Fibroblast of mammary gland (primary cell): ENCODE results near the gene UNC5B.

Experiments used
- DNase-seq: peaks from one replicate; pipeline ENCODE4 v3.0.0-alpha.2; 2010; ENCODE audit warnings: low read depth
- H3K4me3 ChIP-seq: 2 replicates; pipeline ENCODE4 v1.5.1; 2011; ENCODE audit warnings: low read depth, mild to moderate bottlenecking, low read length, moderate library complexity; ENCODE audit not compliant: control insufficient read depth
- TF ChIP-seq, protein P1 (sequence below): conservative IDR thresholded peaks from 2 replicates; pipeline ENCODE4 v1.5.1; 2011; ENCODE audit warnings: low read depth, low read length, inconsistent platforms; ENCODE audit not compliant: control insufficient read depth, insufficient read depth

UNC5B gene

DNA sequence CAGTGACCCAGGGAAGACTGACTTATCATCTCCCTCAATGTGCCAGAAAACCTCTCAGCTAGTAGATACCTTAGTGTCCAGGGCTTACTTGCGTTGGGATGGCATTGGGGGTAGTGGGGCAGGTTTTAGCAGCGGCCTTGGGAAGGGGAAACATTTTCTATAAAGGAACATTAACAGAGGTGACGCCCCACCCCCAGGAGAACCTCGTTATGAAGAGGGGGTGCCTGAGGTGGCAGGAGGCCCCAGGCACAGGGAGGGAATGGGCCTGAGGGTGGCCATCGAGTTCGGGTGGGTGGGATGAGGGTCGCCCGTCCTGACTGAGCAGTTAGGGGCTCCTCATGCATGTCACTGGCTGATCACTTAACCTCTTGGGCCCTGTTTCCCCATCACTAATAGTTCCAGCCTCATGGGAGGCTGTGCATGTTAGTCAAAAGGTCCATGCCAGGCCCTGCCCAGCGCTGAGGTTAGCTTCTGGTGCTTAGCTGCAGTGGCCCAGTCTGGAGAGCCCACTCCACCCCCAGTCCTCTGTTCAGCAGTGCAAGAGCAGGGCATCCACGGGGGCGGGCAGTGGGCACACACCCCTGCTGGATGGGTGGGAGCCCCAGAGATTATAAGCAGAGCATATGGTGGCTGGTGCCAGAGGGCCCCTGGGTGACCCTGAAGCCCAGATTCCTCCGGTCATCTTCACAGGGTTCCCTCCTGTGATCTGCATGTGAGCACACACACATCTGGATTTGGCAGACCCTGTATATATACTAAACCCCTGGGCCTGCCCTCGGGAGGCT lies 27.0 kb downstream of the UNC5B start:
- no peak for DNase-seq
- no peak overlapping the region for H3K4me3 ChIP-seq
- TF ChIP-seq, protein P1, sequence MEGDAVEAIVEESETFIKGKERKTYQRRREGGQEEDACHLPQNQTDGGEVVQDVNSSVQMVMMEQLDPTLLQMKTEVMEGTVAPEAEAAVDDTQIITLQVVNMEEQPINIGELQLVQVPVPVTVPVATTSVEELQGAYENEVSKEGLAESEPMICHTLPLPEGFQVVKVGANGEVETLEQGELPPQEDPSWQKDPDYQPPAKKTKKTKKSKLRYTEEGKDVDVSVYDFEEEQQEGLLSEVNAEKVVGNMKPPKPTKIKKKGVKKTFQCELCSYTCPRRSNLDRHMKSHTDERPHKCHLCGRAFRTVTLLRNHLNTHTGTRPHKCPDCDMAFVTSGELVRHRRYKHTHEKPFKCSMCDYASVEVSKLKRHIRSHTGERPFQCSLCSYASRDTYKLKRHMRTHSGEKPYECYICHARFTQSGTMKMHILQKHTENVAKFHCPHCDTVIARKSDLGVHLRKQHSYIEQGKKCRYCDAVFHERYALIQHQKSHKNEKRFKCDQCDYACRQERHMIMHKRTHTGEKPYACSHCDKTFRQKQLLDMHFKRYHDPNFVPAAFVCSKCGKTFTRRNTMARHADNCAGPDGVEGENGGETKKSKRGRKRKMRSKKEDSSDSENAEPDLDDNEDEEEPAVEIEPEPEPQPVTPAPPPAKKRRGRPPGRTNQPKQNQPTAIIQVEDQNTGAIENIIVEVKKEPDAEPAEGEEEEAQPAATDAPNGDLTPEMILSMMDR, result no peak

DNA sequence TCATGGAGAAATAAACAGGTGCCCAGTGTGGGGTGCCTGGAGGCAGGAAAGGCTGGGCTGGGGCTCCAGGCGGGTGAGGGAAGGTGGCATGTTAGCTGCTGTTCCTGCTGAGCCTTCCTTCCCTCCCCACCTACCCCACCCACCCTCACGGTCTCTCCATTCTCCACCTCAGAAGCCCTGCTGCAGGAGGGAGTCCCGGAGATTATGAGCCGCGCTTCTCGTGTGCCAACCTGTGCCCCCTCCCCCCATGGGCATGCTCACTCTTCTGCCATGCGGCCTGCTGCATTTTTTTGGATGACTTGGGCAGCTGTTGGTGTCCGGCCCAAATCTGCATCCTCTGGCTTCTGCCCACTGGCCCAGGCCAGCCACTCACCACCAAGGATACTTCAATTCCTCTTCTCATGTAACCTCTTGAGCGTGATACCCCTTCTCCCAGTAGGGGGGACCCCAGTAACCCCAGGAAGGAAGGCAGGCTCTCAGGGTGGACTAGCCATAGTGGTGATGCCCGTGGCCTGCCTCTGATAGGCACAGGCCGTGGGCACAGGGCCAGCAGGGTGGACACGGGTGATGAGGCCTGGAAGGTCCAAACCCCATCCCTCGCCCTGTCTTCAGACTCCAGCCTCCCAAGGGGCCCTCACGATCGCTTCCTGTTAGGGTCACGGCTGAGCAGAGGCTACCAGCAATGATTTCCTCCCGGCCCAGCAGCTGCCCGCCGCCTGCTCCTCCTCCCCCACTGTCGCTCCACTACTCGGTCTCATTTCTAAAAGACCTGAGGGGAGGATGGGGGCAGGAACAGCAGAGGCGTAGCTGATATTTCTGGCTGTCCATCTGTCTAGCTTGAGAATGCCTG lies 27.8 kb downstream of the UNC5B start:
- TF ChIP-seq, protein P1, result no peak
- DNase-seq, result no peak
- H3K4me3 ChIP-seq, result no peak overlapping the region

DNA sequence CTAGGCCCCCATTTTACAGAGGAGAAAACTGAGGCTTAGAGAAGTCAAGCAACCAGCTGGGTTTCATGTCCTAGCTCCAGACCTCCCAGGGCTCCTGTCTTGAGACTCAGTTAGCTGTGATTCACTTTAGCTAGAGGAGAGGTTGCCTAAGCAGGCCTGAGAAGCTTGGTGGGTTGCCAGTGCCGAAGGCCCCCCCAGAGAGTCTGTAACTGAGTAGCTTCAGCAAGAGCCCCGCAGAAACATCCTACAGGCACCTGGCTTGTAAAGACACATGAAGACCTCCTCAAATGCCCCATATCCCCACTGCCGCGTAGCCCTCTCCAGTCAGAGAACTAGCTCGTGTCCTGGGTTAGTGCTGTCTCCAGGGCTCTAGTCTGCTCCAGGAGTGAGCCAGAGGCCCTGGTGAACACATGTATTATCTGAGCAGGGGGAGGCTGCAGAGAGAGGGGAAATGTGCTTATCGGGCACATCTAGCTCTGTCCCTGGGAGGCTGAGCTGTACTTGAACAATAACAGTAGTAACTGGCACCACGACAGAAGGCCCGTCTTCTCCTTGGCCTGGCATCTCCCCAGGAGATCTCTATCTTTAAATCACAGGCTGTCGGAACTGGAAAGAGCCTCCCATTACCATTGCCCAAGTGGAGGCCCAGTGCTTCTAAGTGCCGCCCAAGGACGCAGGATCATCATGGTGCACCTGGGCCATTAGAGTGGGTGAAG lies 28.9 kb downstream of the UNC5B start:
- no peak overlapping the region for H3K4me3 ChIP-seq
- peak; percentile 88 for DNase-seq
- TF ChIP-seq, protein P1, result no peak

DNA sequence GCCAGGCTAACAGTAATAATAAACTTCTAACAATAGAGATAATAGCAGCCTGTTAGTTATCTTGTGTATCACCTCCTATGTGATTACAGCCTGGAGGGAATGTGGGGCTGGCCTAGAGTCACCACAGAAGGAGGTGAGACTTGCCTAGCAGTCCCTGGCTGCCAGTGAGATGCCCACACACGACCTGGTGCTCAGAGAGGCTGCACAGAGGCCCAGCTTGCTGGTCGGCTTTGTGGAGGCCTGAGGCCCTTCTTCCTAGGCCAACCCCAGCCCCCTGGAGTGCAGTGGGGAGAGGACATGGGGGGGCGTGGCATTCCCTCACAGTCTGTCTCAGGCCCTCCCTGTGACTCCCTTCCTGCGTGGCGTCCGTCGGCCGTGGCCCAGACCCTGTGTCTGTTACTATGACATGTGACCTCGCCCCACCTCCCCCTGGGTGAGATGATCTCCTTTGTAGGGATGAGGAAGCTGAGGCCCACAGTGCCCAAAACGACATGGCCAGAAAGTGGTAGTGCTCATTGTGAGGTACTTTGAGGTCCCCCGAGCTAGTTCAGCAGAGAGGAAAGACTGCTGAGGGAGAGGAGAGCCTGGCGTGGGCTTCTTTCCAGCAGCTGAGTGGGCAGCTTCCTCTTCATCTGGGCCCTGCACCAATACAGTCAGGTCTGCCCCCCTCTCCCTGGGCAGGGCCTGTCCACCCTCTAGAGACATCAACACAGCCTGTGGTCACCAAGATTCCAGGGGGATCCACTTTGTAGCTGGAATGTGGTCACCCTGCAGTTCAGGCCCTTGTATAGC lies 29.7 kb downstream of the UNC5B start:
- TF ChIP-seq, protein P1, result no peak
- H3K4me3 ChIP-seq, result no peak overlapping the region
- no peak for DNase-seq

DNA sequence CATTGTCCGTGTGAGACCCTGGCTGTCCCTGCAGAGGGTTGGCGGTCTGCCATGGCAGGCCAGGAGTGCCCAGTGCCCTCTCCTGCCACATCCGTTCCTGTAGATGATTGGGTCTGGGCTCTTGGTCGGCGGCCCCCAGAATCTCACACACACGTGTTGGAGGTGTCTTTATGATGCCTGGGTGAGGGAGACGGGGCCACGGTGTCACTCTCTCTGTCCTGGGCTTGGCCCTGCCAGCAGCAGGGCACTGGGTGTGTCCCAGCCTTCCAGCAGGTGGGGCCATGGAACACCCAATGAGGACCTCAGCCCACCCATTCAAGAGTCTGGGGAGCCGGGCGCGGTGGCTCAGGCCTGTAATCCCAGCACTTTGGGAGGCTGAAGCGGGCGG lies 30.2 kb downstream of the UNC5B start:
- H3K4me3 ChIP-seq, result no peak overlapping the region
- no peak for DNase-seq
- TF ChIP-seq, protein P1, result no peak
